Activated T-cell treated with anti-CD3 and anti-CD28 coated beads for 1 hour (primary cell): ENCODE measurements around the gene ATP6V1C2.

Experiments used
- DNase-seq: peaks from one replicate; pipeline ENCODE4 v3.0.0-alpha.2; 2020; ENCODE audit warnings: low read depth

Gene ATP6V1C2

GRCh38 chr2:10733566-10733925 is 12.1 kb downstream of the ATP6V1C2 start:
- no peak for DNase-seq

- DNase-seq: no peak
These were observed 12.6 kb downstream of the ATP6V1C2 start for GRCh38 chr2:10733980-10734379.

GRCh38 chr2:10738192-10738591 is 16.8 kb downstream of the ATP6V1C2 start:
- DNase-seq: no peak

GRCh38 chr2:10740226-10740625 is 18.8 kb downstream of the ATP6V1C2 start:
- DNase-seq: no peak

- no peak for DNase-seq
These were observed 19.7 kb downstream of the ATP6V1C2 start for GRCh38 chr2:10741139-10741538.

- no peak for DNase-seq
These were observed 21.2 kb downstream of the ATP6V1C2 start for GRCh38 chr2:10742666-10743065.

GRCh38 chr2:10750610-10751009 is 29.2 kb downstream of the ATP6V1C2 start:
- DNase-seq: no peak

- DNase-seq: no peak
These were observed 30.8 kb downstream of the ATP6V1C2 start for GRCh38 chr2:10752236-10752635.

GRCh38 chr2:10753156-10753555 is 31.7 kb downstream of the ATP6V1C2 start:
- DNase-seq: no peak

GRCh38 chr2:10753876-10754275 is 32.4 kb downstream of the ATP6V1C2 start:
- DNase-seq: no peak

- no peak for DNase-seq
These were observed 34.2 kb downstream of the ATP6V1C2 start for GRCh38 chr2:10755621-10756020.

GRCh38 chr2:10757814-10758286 is 36.4 kb downstream of the ATP6V1C2 start:
- no peak for DNase-seq

- DNase-seq: no peak
These were observed 37.8 kb downstream of the ATP6V1C2 start for GRCh38 chr2:10759151-10759714.

- no peak for DNase-seq
These were observed 39.5 kb downstream of the ATP6V1C2 start for GRCh38 chr2:10760794-10761504.

- DNase-seq: no peak
These were observed 40.2 kb downstream of the ATP6V1C2 start for GRCh38 chr2:10761591-10761990.

- DNase-seq: no peak
These were observed 41.4 kb downstream of the ATP6V1C2 start for GRCh38 chr2:10762651-10763460.

- DNase-seq: no peak
These were observed 42.0 kb downstream of the ATP6V1C2 start for GRCh38 chr2:10763461-10763800.

- no peak for DNase-seq
These were observed 42.8 kb downstream of the ATP6V1C2 start for GRCh38 chr2:10764096-10764785.

GRCh38 chr2:10764896-10765295 is 43.5 kb downstream of the ATP6V1C2 start:
- DNase-seq: no peak

- DNase-seq: no peak
These were observed 44.0 kb downstream of the ATP6V1C2 start for GRCh38 chr2:10765461-10765860.

GRCh38 chr2:10765914-10766313 is 44.5 kb downstream of the ATP6V1C2 start:
- no peak for DNase-seq

- DNase-seq: no peak
These were observed 46.7 kb downstream of the ATP6V1C2 start for GRCh38 chr2:10768063-10768507.
